H1 (cell line): Measurements from ENCODE around the gene PACRGL.

Experiments
- BACH1 ChIP-seq: IDR thresholded peaks from 2 replicates; pipeline ENCODE4 v1.6.1; 2012; ENCODE audit warnings: low read length, improper control_type of control experiment
- CREB1 ChIP-seq: IDR thresholded peaks from 2 replicates; pipeline ENCODE4 v1.6.1; 2012; ENCODE audit warnings: inconsistent platforms
- HDAC6 ChIP-seq: IDR thresholded peaks from one replicate; pipeline ENCODE4 v1.7.1; 2012; ENCODE audit warnings: low read depth, mild to moderate bottlenecking, inconsistent platforms, low read length, moderate library complexity
- POLR2A ChIP-seq, 2 experiments: IDR thresholded peaks; 1 replicate in 1 of 2; 2 replicates in 1 of 2; pipeline ENCODE4 v1.6.1; 2011; ENCODE audit warnings: low read depth in 2 of 2, low read length in 2 of 2, mild to moderate bottlenecking in 2 of 2; ENCODE audit errors: control extremely low read depth in 1 of 2
- RAD21 ChIP-seq, 2 experiments: IDR thresholded peaks in 1 of 2; conservative IDR thresholded peaks in 1 of 2; 2 replicates each; pipeline ENCODE4 v1.6.1; 2011; ENCODE audit warnings: low read depth in 2 of 2, low read length in 2 of 2, improper control_type of control experiment in 1 of 2, inconsistent platforms in 1 of 2, mild to moderate bottlenecking in 1 of 2, moderate library complexity in 1 of 2
- RNF2 ChIP-seq: fragments of 200-900, 300-1000 bp; sonication (generic); IDR thresholded peaks from 2 replicates; pipeline ENCODE4 v1.7.1; 2016; ENCODE audit warnings: borderline replicate concordance, low read depth, mild to moderate bottlenecking, antibody characterized with exemption, low read length; ENCODE audit not compliant: poor library complexity, severe bottlenecking; ENCODE audit errors: missing control alignments
- RXRA ChIP-seq: IDR thresholded peaks from 2 replicates; pipeline ENCODE4 v1.6.1; 2011; ENCODE audit warnings: low read depth, mild to moderate bottlenecking, low read length, moderate library complexity; ENCODE audit not compliant: insufficient read depth
- SP2 ChIP-seq: IDR thresholded peaks from 2 replicates; pipeline ENCODE4 v1.6.1; 2012; ENCODE audit warnings: mild to moderate bottlenecking, low read length, inconsistent platforms
- YY1 ChIP-seq: IDR thresholded peaks from 2 replicates; pipeline ENCODE4 v1.6.1; 2011; ENCODE audit warnings: low read depth, mild to moderate bottlenecking, low read length
- TF ChIP-seq, protein P1 (sequence below), 3 experiments: IDR thresholded peaks; 1 replicate in 2 of 3; 2 replicates in 1 of 3; pipeline versions ENCODE4 v1.5.1 to v1.6.1; 2011; ENCODE audit warnings: low read length in 3 of 3, mild to moderate bottlenecking in 3 of 3, inconsistent platforms in 2 of 3, low read depth in 1 of 3, moderate library complexity in 1 of 3; ENCODE audit not compliant: insufficient read depth in 1 of 3; ENCODE audit errors: control extremely low read depth in 1 of 3
- TF ChIP-seq, protein P2 (sequence below): IDR thresholded peaks from 2 replicates; pipeline ENCODE4 v1.6.1; 2011; ENCODE audit warnings: low read depth, mild to moderate bottlenecking, low read length; ENCODE audit not compliant: insufficient read depth

DNA sequence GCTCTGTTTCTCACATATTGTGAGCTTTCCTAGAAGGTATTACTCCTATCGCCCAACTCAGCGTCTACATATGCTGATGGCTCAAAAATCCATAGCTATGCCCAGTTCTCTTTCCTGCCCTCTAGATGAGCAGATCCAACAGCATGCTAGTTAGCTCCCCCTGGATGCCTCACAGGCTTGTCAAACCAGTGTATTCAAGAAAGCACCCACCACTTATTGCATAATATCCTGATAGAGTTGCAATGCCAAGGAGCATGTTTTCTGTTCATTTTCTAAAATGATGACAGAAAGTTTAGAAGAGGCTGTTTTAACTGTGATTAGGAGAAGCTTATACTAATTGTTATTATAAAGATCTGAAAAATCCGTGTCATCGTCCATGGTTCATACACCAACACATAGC is 1.9 kb upstream of the PACRGL start:
- TF ChIP-seq POLR2A (IDR thresholded peaks at IDR 0.05; ENCODE audit: control extremely low read depth in 1 of 2, low read depth in 2 of 2, low read length in 2 of 2) (no peak), CREB1 (no peak), RNF2 (no peak), SP2 (no peak), YY1 (no peak), RAD21 (IDR thresholded peaks at IDR 0.05 in 1 of 2, conservative IDR thresholded peaks at IDR 0.05 in 1 of 2; ENCODE audit: low read depth in 2 of 2, low read length in 2 of 2) (no peak), RXRA (no peak), BACH1 (no peak), HDAC6 (no peak)
- TF ChIP-seq, protein P1, sequence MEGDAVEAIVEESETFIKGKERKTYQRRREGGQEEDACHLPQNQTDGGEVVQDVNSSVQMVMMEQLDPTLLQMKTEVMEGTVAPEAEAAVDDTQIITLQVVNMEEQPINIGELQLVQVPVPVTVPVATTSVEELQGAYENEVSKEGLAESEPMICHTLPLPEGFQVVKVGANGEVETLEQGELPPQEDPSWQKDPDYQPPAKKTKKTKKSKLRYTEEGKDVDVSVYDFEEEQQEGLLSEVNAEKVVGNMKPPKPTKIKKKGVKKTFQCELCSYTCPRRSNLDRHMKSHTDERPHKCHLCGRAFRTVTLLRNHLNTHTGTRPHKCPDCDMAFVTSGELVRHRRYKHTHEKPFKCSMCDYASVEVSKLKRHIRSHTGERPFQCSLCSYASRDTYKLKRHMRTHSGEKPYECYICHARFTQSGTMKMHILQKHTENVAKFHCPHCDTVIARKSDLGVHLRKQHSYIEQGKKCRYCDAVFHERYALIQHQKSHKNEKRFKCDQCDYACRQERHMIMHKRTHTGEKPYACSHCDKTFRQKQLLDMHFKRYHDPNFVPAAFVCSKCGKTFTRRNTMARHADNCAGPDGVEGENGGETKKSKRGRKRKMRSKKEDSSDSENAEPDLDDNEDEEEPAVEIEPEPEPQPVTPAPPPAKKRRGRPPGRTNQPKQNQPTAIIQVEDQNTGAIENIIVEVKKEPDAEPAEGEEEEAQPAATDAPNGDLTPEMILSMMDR (IDR thresholded peaks at IDR 0.05; ENCODE audit: control extremely low read depth in 1 of 3, insufficient read depth in 1 of 3, low read depth in 1 of 3, low read length in 3 of 3) = no peak
- TF ChIP-seq, protein P2, sequence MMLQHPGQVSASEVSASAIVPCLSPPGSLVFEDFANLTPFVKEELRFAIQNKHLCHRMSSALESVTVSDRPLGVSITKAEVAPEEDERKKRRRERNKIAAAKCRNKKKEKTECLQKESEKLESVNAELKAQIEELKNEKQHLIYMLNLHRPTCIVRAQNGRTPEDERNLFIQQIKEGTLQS = no peak
